SK-N-SH (cell line): ENCODE measurements around the gene S1PR3. TPM values are rescaled to one million over a fixed set of nuclear protein-coding genes. Genes with fewer than 3 reads are reported as not detected.

Experiments used
- CTCF ChIA-PET: fragments of 300-600, 350-600 bp; formaldehyde crosslinking; extraction: SDS; loops from one replicate; lab custom pipeline; 2021; lab: Yijun Ruan, JAX
- POLR2A ChIA-PET: fragments of 350-600 bp; sonication (Branson Sonifier 250); formaldehyde crosslinking; extraction: SDS; loops from one replicate; lab custom pipeline; 2020; ENCODE audit warnings: antibody characterized with exemption, inconsistent platforms; lab: Yijun Ruan, JAX
- DNase-seq: peaks from one replicate; pipeline ENCODE4 v3.0.0; 2012
- H2AFZ ChIP-seq: fragments of 200-600 bp; sonication (generic); 2 replicates; pipeline ENCODE4 v1.8.1; 2016; ENCODE audit warnings: antibody characterized with exemption, mild to moderate bottlenecking, low read depth
- H3F3A ChIP-seq: fragments of 200-600 bp; sonication (generic); replicated peaks from 2 replicates; pipeline ENCODE3; 2016; ENCODE audit warnings: antibody characterized with exemption, mild to moderate bottlenecking; ENCODE audit not compliant: insufficient read depth
- H3K27ac ChIP-seq, 2 experiments: fragments of 200-500 bp in 1 of 2; fragments of 200-600 bp in 1 of 2; sonication (Bioruptor generic) in 1 of 2; sonication (generic), shearing (Covaris generic) in 1 of 2; 2 replicates each; pipeline versions ENCODE4 v1.5.1 to v1.6.1; 2014 to 2016; ENCODE audit warnings: low read depth in 2 of 2, inconsistent platforms in 1 of 2, low read length in 1 of 2, mild to moderate bottlenecking in 1 of 2, mixed read lengths in 1 of 2
- H3K27me3 ChIP-seq: fragments of 200-600 bp; sonication (generic), shearing (Covaris generic); 2 replicates; pipeline ENCODE4 v1.6.1; 2016; ENCODE audit warnings: mixed run types; ENCODE audit not compliant: insufficient read depth
- H3K36me3 ChIP-seq, 2 experiments: fragments of 200-500 bp in 1 of 2; fragments of 200-600 bp in 1 of 2; sonication (Bioruptor generic) in 1 of 2; sonication (generic) in 1 of 2; replicated peaks in 1 of 2; 2 replicates each; pipeline versions ENCODE3 to v1.5.1; 2014 to 2016; ENCODE audit warnings: low read length in 1 of 2, mild to moderate bottlenecking in 1 of 2; ENCODE audit not compliant: insufficient read depth in 2 of 2, control insufficient read depth in 1 of 2
- H3K4me1 ChIP-seq, 2 experiments: fragments of 200-500 bp in 1 of 2; fragments of 200-600 bp in 1 of 2; sonication (Bioruptor generic) in 1 of 2; sonication (generic), shearing (Covaris generic) in 1 of 2; 2 replicates each; pipeline versions ENCODE4 v1.5.1 to v1.6.1; 2014 to 2016; ENCODE audit warnings: low read depth in 1 of 2, low read length in 1 of 2, mixed run types in 1 of 2; ENCODE audit not compliant: insufficient read depth in 2 of 2, control insufficient read depth in 1 of 2
- H3K4me2 ChIP-seq: fragments of 200-600 bp; sonication (generic), shearing (Covaris generic); 2 replicates; pipeline ENCODE4 v1.6.1; 2017; ENCODE audit warnings: mixed run types
- H3K4me3 ChIP-seq, 2 experiments: fragments of 200-500 bp in 1 of 2; fragments of 200-600 bp in 1 of 2; sonication (Bioruptor generic) in 1 of 2; sonication (generic), shearing (Covaris generic) in 1 of 2; 2 replicates each; pipeline versions ENCODE4 v1.5.1 to v1.8.1; 2014 to 2016; ENCODE audit warnings: low read depth in 2 of 2, inconsistent platforms in 1 of 2, low read length in 1 of 2, mild to moderate bottlenecking in 1 of 2, mixed read lengths in 1 of 2, moderate library complexity in 1 of 2
- H3K79me2 ChIP-seq: fragments of 200-600 bp; sonication (generic); 2 replicates; pipeline ENCODE4 v1.8.1; 2017; ENCODE audit warnings: mild to moderate bottlenecking; ENCODE audit not compliant: insufficient read depth
- H3K9ac ChIP-seq: fragments of 200-600 bp; sonication (generic); 2 replicates; pipeline ENCODE4 v1.6.1; 2017; ENCODE audit warnings: mixed run types
- H3K9me2 ChIP-seq: fragments of 200-600 bp; sonication (generic); 2 replicates; pipeline ENCODE4 v1.6.1; 2017; ENCODE audit warnings: mixed run types
- H3K9me3 ChIP-seq: fragments of 200-600 bp; sonication (generic); 2 replicates; pipeline ENCODE4 v1.6.1; 2017; ENCODE audit warnings: mixed run types, mild to moderate bottlenecking, moderate library complexity
- H4K20me1 ChIP-seq: fragments of 200-600 bp; sonication (generic); 2 replicates; pipeline ENCODE4 v1.6.1; 2017; ENCODE audit warnings: mild to moderate bottlenecking, mixed run types; ENCODE audit not compliant: insufficient read depth
- EZH2phosphoT487 ChIP-seq: fragments of 200-600 bp; sonication (generic); IDR thresholded peaks from 2 replicates; pipeline ENCODE4 v1.6.1; 2017; ENCODE audit warnings: low read depth, mixed run types, mild to moderate bottlenecking, antibody characterized with exemption, moderate library complexity, borderline replicate concordance
- FOXM1 ChIP-seq: IDR thresholded peaks from 2 replicates; pipeline ENCODE4 v1.4.0; 2012; ENCODE audit warnings: low read depth, mild to moderate bottlenecking
- MAX ChIP-seq: IDR thresholded peaks from 2 replicates; pipeline ENCODE4 v1.4.0; 2012; ENCODE audit warnings: low read depth
- NRF1 ChIP-seq: IDR thresholded peaks from 2 replicates; pipeline ENCODE4 v1.6.1; 2012; ENCODE audit warnings: low read depth, mild to moderate bottlenecking, low read length
- RAD21 ChIP-seq: IDR thresholded peaks from 2 replicates; pipeline ENCODE4 v1.6.1; 2012; ENCODE audit warnings: mild to moderate bottlenecking, low read length
- YY1 ChIP-seq: IDR thresholded peaks from 2 replicates; pipeline ENCODE4 v1.4.0; 2012; ENCODE audit warnings: low read depth, mild to moderate bottlenecking
- WGBS: methylation state at CpG from one replicate; pipeline ENCODE4 v1.1.6; 2017; ENCODE audit warnings: low lambda C conversion rate; 5-methylcytosine and 5-hydroxymethylcytosine counted together
- polyA plus RNA-seq, 3 experiments: library from polyadenylated mRNA; depleted of rRNA; stranded (reverse); fragments of >200 nt; gene quantifications; 2 replicates each; pipeline ENCODE4 v1.2.3, GENCODE V29; 2012
- TF ChIP-seq, protein P1 (sequence below): IDR thresholded peaks from 2 replicates; pipeline ENCODE4 v1.6.1; 2012; ENCODE audit warnings: mild to moderate bottlenecking, low read depth, low read length, moderate library complexity

S1PR3 gene
- polyA plus RNA-seq, 1 of the 3 experiments (the other 2 are of a cell fraction): 2.5 TPM

DNA sequence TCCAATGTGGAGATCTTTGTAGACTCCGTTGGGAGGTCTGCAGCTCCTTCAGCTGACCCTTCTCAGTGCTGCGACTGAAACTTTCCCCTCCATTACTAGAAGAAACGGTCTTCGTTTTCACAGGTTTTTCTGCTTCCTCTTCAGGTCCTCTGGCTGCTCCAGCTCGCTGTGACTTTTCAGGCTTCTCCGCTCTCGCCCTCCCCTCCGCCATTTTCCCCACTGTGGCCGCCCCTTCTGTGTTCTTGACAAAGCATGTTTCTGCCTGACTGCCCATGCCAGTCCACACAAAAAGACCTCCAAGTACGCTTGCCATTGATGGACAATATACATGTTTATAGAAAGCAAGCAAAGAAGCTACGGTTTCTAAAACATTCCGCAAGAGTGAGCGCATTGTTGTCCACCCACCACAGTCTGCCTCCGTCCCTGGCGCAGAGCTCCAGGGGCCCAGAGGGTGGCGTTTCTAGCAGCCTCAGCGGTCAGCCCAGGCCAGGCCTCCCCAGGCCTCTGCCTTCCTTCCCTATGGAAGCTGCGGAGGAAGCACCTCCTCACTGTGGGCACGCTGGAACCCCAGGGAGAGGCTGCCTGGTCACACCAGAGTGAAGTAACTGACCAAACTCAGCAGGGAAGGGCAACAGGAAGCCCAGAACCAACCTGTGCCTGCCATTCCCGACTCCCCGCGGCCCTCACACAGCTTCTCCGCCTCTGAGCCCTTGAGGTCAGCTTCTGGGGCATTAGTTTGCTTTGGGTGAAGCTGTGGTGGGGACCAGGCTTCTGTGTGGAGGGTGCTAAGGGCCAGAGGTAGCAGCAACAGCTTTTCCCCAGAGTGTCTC lies 19.9 kb upstream of the S1PR3 start (continued):
- TF ChIP-seq, protein P1, sequence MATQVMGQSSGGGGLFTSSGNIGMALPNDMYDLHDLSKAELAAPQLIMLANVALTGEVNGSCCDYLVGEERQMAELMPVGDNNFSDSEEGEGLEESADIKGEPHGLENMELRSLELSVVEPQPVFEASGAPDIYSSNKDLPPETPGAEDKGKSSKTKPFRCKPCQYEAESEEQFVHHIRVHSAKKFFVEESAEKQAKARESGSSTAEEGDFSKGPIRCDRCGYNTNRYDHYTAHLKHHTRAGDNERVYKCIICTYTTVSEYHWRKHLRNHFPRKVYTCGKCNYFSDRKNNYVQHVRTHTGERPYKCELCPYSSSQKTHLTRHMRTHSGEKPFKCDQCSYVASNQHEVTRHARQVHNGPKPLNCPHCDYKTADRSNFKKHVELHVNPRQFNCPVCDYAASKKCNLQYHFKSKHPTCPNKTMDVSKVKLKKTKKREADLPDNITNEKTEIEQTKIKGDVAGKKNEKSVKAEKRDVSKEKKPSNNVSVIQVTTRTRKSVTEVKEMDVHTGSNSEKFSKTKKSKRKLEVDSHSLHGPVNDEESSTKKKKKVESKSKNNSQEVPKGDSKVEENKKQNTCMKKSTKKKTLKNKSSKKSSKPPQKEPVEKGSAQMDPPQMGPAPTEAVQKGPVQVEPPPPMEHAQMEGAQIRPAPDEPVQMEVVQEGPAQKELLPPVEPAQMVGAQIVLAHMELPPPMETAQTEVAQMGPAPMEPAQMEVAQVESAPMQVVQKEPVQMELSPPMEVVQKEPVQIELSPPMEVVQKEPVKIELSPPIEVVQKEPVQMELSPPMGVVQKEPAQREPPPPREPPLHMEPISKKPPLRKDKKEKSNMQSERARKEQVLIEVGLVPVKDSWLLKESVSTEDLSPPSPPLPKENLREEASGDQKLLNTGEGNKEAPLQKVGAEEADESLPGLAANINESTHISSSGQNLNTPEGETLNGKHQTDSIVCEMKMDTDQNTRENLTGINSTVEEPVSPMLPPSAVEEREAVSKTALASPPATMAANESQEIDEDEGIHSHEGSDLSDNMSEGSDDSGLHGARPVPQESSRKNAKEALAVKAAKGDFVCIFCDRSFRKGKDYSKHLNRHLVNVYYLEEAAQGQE: no peak
- TF ChIP-seq NRF1 (no peak), YY1 (no peak), RAD21 (no peak), EZH2phosphoT487 (no peak)
- TF ChIP-seq, all 33 proteins: peak for 0

DNA sequence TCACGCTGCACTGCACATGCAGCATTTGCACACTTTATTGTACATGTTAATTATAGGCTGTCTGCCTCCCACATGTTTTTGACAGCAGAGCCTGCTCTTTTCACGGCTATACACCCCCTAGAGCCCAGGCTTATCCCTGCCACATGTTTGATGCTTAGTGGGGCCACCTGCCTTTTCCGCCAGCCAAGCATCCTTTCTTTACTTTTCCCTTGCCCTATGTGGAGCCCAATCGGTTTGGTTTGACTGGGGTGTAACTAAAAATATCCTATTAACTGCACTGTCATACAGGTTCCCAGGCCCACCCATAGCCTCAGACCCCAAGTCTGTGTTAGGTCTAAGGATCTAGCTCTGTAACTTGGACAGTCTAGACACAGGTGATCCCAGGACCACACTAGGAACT lies 18.9 kb upstream of the S1PR3 start:
- Histone ChIP-seq H3K4me1 (no peaks in the 10 kb centered on the region; a peak in 1 of 4 replicates), H3K9me2 (no peaks in the 10 kb centered on the region), H3K79me2 (no peaks in the 10 kb centered on the region), H2AFZ (no peak overlapping the region), H3K4me2 (no peak overlapping the region), H4K20me1 (no peaks in the 10 kb centered on the region), H3K9ac (no peak overlapping the region), H3K36me3 (no peaks in the 10 kb centered on the region), H3K4me3 (no peak overlapping the region), H3K27me3 (no peaks in the 10 kb centered on the region; the same call in 1 of the 2 replicates), H3K27ac (no peak overlapping the region), H3F3A (no peaks in the 10 kb centered on the region), H3K9me3 (no peaks in the 10 kb centered on the region)
- CTCF ChIA-PET: no interaction called here
- WGBS: 72% methylated on average over 4 of the region's 4 CpGs
- POLR2A ChIA-PET: no interaction called here
- DNase-seq: no peak
- TF ChIP-seq FOXM1 (no peak), MAX (no peak)
- TF ChIP-seq, protein P1: no peak
- TF ChIP-seq, all 33 proteins: peak for 0
